Gastroesophageal sphincter (tissue), 4 donors: ENCODE data around the gene AMHR2. TPM values are rescaled to one million over a fixed set of nuclear protein-coding genes. Genes with fewer than 3 reads are reported as not detected.
"Not testable (repeated sequence)": the region's sequence is repeated elsewhere in the genome, so short reads cannot be mapped to it uniquely, and the experiment has no call there.

Source experiments
- ATAC-seq: fragments of 150-250 bp; one replicate; pipeline ENCODE4 v1.9.1; 2016; ENCODE audit warnings: mild to moderate bottlenecking, moderate library complexity
- H3K27ac ChIP-seq, 4 donors: fragments of 200-600 bp; sonication (generic) in 3 of 4; 1 replicate in 3 of 4; 2 replicates in 1 of 4; pipeline ENCODE4 v1.5.1; 2016 to 2019
- H3K27me3 ChIP-seq: fragments of 200-600 bp; sonication (generic); one replicate; pipeline ENCODE4 v1.5.1; 2019
- H3K36me3 ChIP-seq, 2 donors: fragments of 200-600 bp; sonication (generic); one replicate each; pipeline ENCODE4 v1.5.1; 2019; ENCODE audit warnings: control low read depth in 1 of 2
- H3K4me1 ChIP-seq, 3 donors: fragments of 200-600 bp; sonication (generic); 1 replicate in 2 of 3; 2 replicates in 1 of 3; pipeline ENCODE4 v1.5.1; 2016 to 2019; ENCODE audit warnings: control low read depth in 2 of 3
- H3K4me3 ChIP-seq, 2 donors: fragments of 200-600 bp; sonication (generic); one replicate each; pipeline ENCODE4 v1.5.1; 2019; ENCODE audit warnings: mild to moderate bottlenecking in 1 of 2, moderate library complexity in 1 of 2
- H3K9me3 ChIP-seq, 3 donors: fragments of 200-600 bp; sonication (generic); one replicate each; pipeline ENCODE4 v1.5.1; 2017 to 2019; ENCODE audit warnings: control low read depth in 2 of 3
- EP300 ChIP-seq: sonication (generic); formaldehyde crosslinking; IDR thresholded peaks from one replicate; pipeline ENCODE4 v1.6.1; 2017; ENCODE audit warnings: antibody characterized with exemption, mild to moderate bottlenecking
- POLR2A ChIP-seq, 2 donors: fragments of 450-650 bp; IDR thresholded peaks; one replicate each; pipeline ENCODE4 v1.6.1; 2017; ENCODE audit warnings: antibody characterized with exemption in 2 of 2, mild to moderate bottlenecking in 2 of 2, moderate library complexity in 1 of 2
- POLR2AphosphoS5 ChIP-seq: sonication (generic); formaldehyde crosslinking; IDR thresholded peaks from one replicate; pipeline ENCODE4 v1.6.1; 2017; ENCODE audit warnings: antibody characterized with exemption
- WGBS, 2 donors: methylation state at CpG; one replicate each; pipeline ENCODE4 v1.1.5; 2018; ENCODE audit warnings: low coverage in 1 of 2; 5-methylcytosine and 5-hydroxymethylcytosine counted together
- total RNA-seq, 4 donors: library from RNA; depleted of rRNA; stranded (reverse); fragments of >200 nt; gene quantifications; one replicate each; pipeline ENCODE4 v1.1.0, GENCODE V29; 2016
- TF ChIP-seq, protein P1 (sequence below), 4 experiments: fragments of 200-600 bp in 2 of 4; fragments of 450-650 bp in 2 of 4; sonication (generic) in 1 of 4; IDR thresholded peaks; one replicate each; pipeline ENCODE4 v1.5.1; 2017 to 2019; ENCODE audit warnings: antibody characterized with exemption in 4 of 4, mild to moderate bottlenecking in 2 of 4, moderate library complexity in 2 of 4

Gene AMHR2
- under 1 TPM in 1 of 4 donors, not detected in 3; 0.13 TPM for total RNA-seq

- Histone ChIP-seq H3K27ac (no peak within 1 kb of the TSS), H3K27me3 (no peaks in the 10 kb centered on the region), H3K9me3 (no peaks in the 10 kb centered on the region), H3K36me3 (no peaks in the 10 kb centered on the region), H3K4me1 (peaks cover 0 to 11% (median 0%) of the 10 kb centered on the region in 3 donors), H3K4me3 (no peak within 1 kb of the TSS)
- ATAC-seq, result no peak
- WGBS, 2 donors, result 100% methylated on average over 1 of the region's 1 CpG; no CpG with 5 or more reads in 1 of the 2 donors
- TF ChIP-seq POLR2A (IDR thresholded peaks at IDR 0.05), result no peak
- TF ChIP-seq, protein P1, sequence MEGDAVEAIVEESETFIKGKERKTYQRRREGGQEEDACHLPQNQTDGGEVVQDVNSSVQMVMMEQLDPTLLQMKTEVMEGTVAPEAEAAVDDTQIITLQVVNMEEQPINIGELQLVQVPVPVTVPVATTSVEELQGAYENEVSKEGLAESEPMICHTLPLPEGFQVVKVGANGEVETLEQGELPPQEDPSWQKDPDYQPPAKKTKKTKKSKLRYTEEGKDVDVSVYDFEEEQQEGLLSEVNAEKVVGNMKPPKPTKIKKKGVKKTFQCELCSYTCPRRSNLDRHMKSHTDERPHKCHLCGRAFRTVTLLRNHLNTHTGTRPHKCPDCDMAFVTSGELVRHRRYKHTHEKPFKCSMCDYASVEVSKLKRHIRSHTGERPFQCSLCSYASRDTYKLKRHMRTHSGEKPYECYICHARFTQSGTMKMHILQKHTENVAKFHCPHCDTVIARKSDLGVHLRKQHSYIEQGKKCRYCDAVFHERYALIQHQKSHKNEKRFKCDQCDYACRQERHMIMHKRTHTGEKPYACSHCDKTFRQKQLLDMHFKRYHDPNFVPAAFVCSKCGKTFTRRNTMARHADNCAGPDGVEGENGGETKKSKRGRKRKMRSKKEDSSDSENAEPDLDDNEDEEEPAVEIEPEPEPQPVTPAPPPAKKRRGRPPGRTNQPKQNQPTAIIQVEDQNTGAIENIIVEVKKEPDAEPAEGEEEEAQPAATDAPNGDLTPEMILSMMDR (IDR thresholded peaks at IDR 0.05), result no peak
- no peak for TF ChIP-seq POLR2AphosphoS5
- TF ChIP-seq EP300, result no peak
These were observed at the start of gene AMHR2 for GRCh38 chr12:53423597-53423996. Gene AMHR2 (plus strand): TSS chr12:53423855. CDS start chr12:53423935, 80 bp downstream.

GRCh38 chr12:53374277-53374676 is 49.4 kb upstream of the AMHR2 start:
- H3K4me3 ChIP-seq, H3K27me3 ChIP-seq, ATAC-seq, H3K36me3 ChIP-seq, H3K9me3 ChIP-seq: not testable (repeated sequence)
- Histone ChIP-seq H3K27ac (peak overlapping the region in 1 of 4 donors; percentile 10), H3K4me1 (peaks cover 0 to 34% (median 12%) of the 10 kb centered on the region in 3 donors)
- 86 to 94% methylated on average over 3 to 10 of the region's 14 CpGs for WGBS, 2 donors

- TF ChIP-seq POLR2A (IDR thresholded peaks at IDR 0.05), result no peak
- TF ChIP-seq POLR2AphosphoS5, result no peak
- TF ChIP-seq, protein P1 (IDR thresholded peaks at IDR 0.05), result no peak
- no peak for TF ChIP-seq EP300
- Histone ChIP-seq H3K9me3 (no peaks in the 10 kb centered on the region), H3K27me3 (no peaks in the 10 kb centered on the region), H3K4me1 (peaks cover 5 to 25% (median 12%) of the 10 kb centered on the region in 3 donors), H3K27ac (no peak overlapping the region), H3K36me3 (peaks cover 0 to 4% of the 10 kb centered on the region in 2 donors), H3K4me3 (no peak overlapping the region)
- WGBS, 2 donors, result 86 to 88% methylated on average over 2 of the region's 2 CpGs
- ATAC-seq, result no peak
These were observed 46.9 kb upstream of the AMHR2 start for GRCh38 chr12:53376747-53377146.

- Histone ChIP-seq H3K4me3 (no peak overlapping the region), H3K27me3 (no peaks in the 10 kb centered on the region), H3K36me3 (peaks cover 0 to 18% of the 10 kb centered on the region in 2 donors), H3K4me1 (peaks cover 7 to 29% (median 27%) of the 10 kb centered on the region in 3 donors), H3K9me3 (no peaks in the 10 kb centered on the region), H3K27ac (peak overlapping the region in 3 of 4 donors; percentile 88 to 99 (median 95))
- TF ChIP-seq, protein P1 (IDR thresholded peaks at IDR 0.05), result no peak
- no peak for TF ChIP-seq POLR2AphosphoS5
- no peak for TF ChIP-seq EP300
- TF ChIP-seq POLR2A (IDR thresholded peaks at IDR 0.05), result no peak
- 93 to 96% methylated on average over 4 to 6 of the region's 12 CpGs for WGBS, 2 donors
- no peak for ATAC-seq
These were observed 45.4 kb upstream of the AMHR2 start for GRCh38 chr12:53378222-53378621.

- TF ChIP-seq, protein P1 (IDR thresholded peaks at IDR 0.05), result no peak
- no peak for TF ChIP-seq EP300
- TF ChIP-seq POLR2AphosphoS5, result no peak
- TF ChIP-seq POLR2A (IDR thresholded peaks at IDR 0.05), result no peak
- 15 to 17% methylated on average over 12 to 23 of the region's 23 CpGs for WGBS, 2 donors
These were observed 44.8 kb upstream of the AMHR2 start for GRCh38 chr12:53378724-53379388.

More at GRCh38 chr12:53378724-53379388, 44.8 kb upstream of the AMHR2 start:
- peak overlapping the region; percentile 54 to 57 for H3K4me3 ChIP-seq
- H3K9me3 ChIP-seq, result no peaks in the 10 kb centered on the region
- H3K4me1 ChIP-seq, result peaks cover 9 to 36% (median 33%) of the 10 kb centered on the region in 3 donors
- peaks cover 0 to 25% of the 10 kb centered on the region in 2 donors for H3K36me3 ChIP-seq
- H3K27ac ChIP-seq, result peak overlapping the region; percentile 85 to 99 (median 92)
- H3K27me3 ChIP-seq, result no peaks in the 10 kb centered on the region
- ATAC-seq, result no peak
